GM21825 (cell line): ENCODE results near the gene SUPT5H.

ENCODE experiments used
- ATAC-seq: cut with Tn5 transposase; IDR thresholded peaks from one replicate; pipeline ENCODE4 v1.9.1; 2021; ENCODE audit warnings: mild to moderate bottlenecking, moderate library complexity; ENCODE audit not compliant: unreplicated experiment

SUPT5H gene

GRCh38 chr19:39409208-39410016, 36.0 kb upstream of the SUPT5H start:
- ATAC-seq = no peak

GRCh38 chr19:39410017-39410830, 35.2 kb upstream of the SUPT5H start:
- peak; percentile 12 for ATAC-seq

GRCh38 chr19:39410831-39411080, 34.6 kb upstream of the SUPT5H start:
- ATAC-seq = no peak

- no peak for ATAC-seq
Observed at GRCh38 chr19:39411081-39411831, 34.1 kb upstream of the SUPT5H start.

GRCh38 chr19:39411832-39412099, 33.6 kb upstream of the SUPT5H start:
- ATAC-seq = peak; percentile 20

- peak; percentile 39 for ATAC-seq
Observed at GRCh38 chr19:39412100-39412866, 33.1 kb upstream of the SUPT5H start, which contains the start of gene PLEKHG2. TSS of gene PLEKHG2 (plus strand) at chr19:39412669. CDS start at chr19:39414087, 1,418 bp downstream.

- ATAC-seq = no peak
Observed at GRCh38 chr19:39412867-39413271, 32.5 kb upstream of the SUPT5H start.

GRCh38 chr19:39413272-39413910, 32.0 kb upstream of the SUPT5H start:
- no peak for ATAC-seq

GRCh38 chr19:39413911-39414608, 31.3 kb upstream of the SUPT5H start:
- ATAC-seq = no peak

GRCh38 chr19:39415111-39416046, 30.0 kb upstream of the SUPT5H start:
- no peak for ATAC-seq

- ATAC-seq = no peak
Observed at GRCh38 chr19:39416152-39417120, 28.9 kb upstream of the SUPT5H start.

GRCh38 chr19:39417463-39418181, 27.8 kb upstream of the SUPT5H start:
- ATAC-seq = no peak

GRCh38 chr19:39419003-39419402, 26.4 kb upstream of the SUPT5H start:
- ATAC-seq = no peak

GRCh38 chr19:39420769-39421168, 24.6 kb upstream of the SUPT5H start:
- no peak for ATAC-seq

- ATAC-seq = no peak
Observed at GRCh38 chr19:39422020-39422419, 23.4 kb upstream of the SUPT5H start.

- ATAC-seq = no peak
Observed at GRCh38 chr19:39423258-39424086, 21.9 kb upstream of the SUPT5H start.
